Measurements from ENCODE around the gene RNF32. TPM values are rescaled to one million over a fixed set of nuclear protein-coding genes. Genes with fewer than 3 reads are reported as not detected.
"Not testable (repeated sequence)": the region's sequence is repeated elsewhere in the genome, so short reads cannot be mapped to it uniquely, and the experiment has no call there.

The RNF32 gene
- polyA plus RNA-seq, 4 donors: 1.1 to 5.1 (median 1.4) TPM

GRCh38 chr7:156618078-156618779 lies 22.3 kb upstream of the RNF32 start:
- DNase-seq (no peak), FAIRE-seq (no peak)

DNA sequence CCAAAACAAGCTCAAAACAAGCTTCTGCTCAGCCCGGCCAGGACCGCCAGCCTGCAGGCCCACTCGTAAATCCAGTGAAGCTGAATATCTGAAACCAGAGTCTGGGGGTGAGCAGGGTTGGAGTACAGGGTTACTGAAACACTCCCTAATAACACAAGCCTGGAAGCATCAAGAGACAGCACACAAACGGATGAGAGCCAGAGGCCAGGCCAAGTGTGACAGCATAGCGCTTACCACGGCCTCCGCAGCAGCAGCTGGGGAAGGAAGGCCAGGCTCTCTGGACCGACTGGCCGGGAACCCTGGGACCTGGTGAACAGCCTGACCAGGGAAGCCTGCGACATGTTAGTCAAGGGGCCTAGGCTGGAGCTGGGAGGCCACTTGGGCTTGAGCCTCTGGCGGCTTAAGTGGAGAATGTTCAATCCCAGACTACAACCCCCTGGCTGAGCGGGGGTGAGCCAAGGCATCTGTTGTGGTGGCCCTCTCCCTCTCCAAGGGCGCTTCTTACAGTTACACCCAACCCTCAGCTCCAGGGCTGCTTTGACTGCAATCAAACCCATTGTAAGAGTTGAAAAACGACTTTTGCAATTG lies 21.7 kb upstream of the RNF32 start:
- H3K27me3 ChIP-seq (ENCODE audit: control insufficient read depth in 3 of 3, insufficient read depth in 3 of 3, low read length in 3 of 3): peaks cover 0 to 5% (median 0%) of the 10 kb centered on the region in 3 donors
- peaks cover 0 to 29% (median 3%) of the 10 kb centered on the region in 3 donors for H3K4me1 ChIP-seq (ENCODE audit: control insufficient read depth in 3 of 3, insufficient read depth in 2 of 3, low read depth in 1 of 3, low read length in 2 of 3)
- H3K27ac ChIP-seq (ENCODE audit: low read depth in 1 of 3, low read length in 2 of 3): no peak overlapping the region
- DNase-seq: no peak
- no peak overlapping the region for H3K4me3 ChIP-seq (ENCODE audit: low read depth in 1 of 3, low read length in 3 of 3)
- FAIRE-seq: no peak
- WGBS, 3 donors: 85 to 95% (median 92%) methylated on average over 14 of the region's 14 CpGs
- no peaks in the 10 kb centered on the region for H3K9me3 ChIP-seq (ENCODE audit: control insufficient read depth in 2 of 2, insufficient read depth in 1 of 2, low read depth in 1 of 2, low read length in 1 of 2)
- H3K36me3 ChIP-seq (ENCODE audit: control insufficient read depth in 3 of 3, insufficient read depth in 2 of 3, low read depth in 1 of 3, low read length in 3 of 3): no peaks in the 10 kb centered on the region

More at GRCh38 chr7:156618078-156618779, 22.3 kb upstream of the RNF32 start:
- Histone ChIP-seq H3K9me3 (ENCODE audit: control insufficient read depth in 2 of 2, insufficient read depth in 1 of 2, low read depth in 1 of 2, low read length in 1 of 2) (no peaks in the 10 kb centered on the region), H3K36me3 (ENCODE audit: control insufficient read depth in 3 of 3, insufficient read depth in 2 of 3, low read depth in 1 of 3, low read length in 3 of 3) (no peaks in the 10 kb centered on the region), H3K27me3 (ENCODE audit: control insufficient read depth in 3 of 3, insufficient read depth in 3 of 3, low read length in 3 of 3) (peaks cover 0 to 5% (median 0%) of the 10 kb centered on the region in 3 donors), H3K4me3 (ENCODE audit: low read depth in 1 of 3, low read length in 3 of 3) (no peak overlapping the region), H3K4me1 (ENCODE audit: control insufficient read depth in 3 of 3, insufficient read depth in 2 of 3, low read depth in 1 of 3, low read length in 2 of 3) (peaks cover 0 to 34% (median 5%) of the 10 kb centered on the region in 3 donors), H3K27ac (ENCODE audit: low read depth in 1 of 3, low read length in 2 of 3) (no peak overlapping the region)
- 90 to 97% (median 95%) methylated on average over 18 of the region's 18 CpGs for WGBS, 3 donors

- not testable (repeated sequence) for H3K27me3 ChIP-seq (ENCODE audit: control insufficient read depth in 3 of 3, insufficient read depth in 3 of 3, low read length in 3 of 3); FAIRE-seq; H3K36me3 ChIP-seq (ENCODE audit: control insufficient read depth in 3 of 3, insufficient read depth in 2 of 3, low read depth in 1 of 3, low read length in 3 of 3); H3K27ac ChIP-seq (ENCODE audit: low read depth in 1 of 3, low read length in 2 of 3); H3K4me3 ChIP-seq (ENCODE audit: low read depth in 1 of 3, low read length in 3 of 3); DNase-seq; H3K9me3 ChIP-seq (ENCODE audit: control insufficient read depth in 2 of 2, insufficient read depth in 1 of 2, low read depth in 1 of 2, low read length in 1 of 2)
- WGBS, 3 donors: 78 to 87% (median 80%) methylated on average over 13 of the region's 13 CpGs
- peaks cover 0 to 21% (median 3%) of the 10 kb centered on the region in 3 donors for H3K4me1 ChIP-seq (ENCODE audit: control insufficient read depth in 3 of 3, insufficient read depth in 2 of 3, low read depth in 1 of 3, low read length in 2 of 3)
These were observed 20.9 kb upstream of the RNF32 start for GRCh38 chr7:156619488-156620290.

- WGBS, 3 donors: 64 to 76% (median 70%) methylated on average over 3 of the region's 3 CpGs
- no peak overlapping the region for H3K27ac ChIP-seq (ENCODE audit: low read depth in 1 of 3, low read length in 2 of 3)
- peaks cover 0 to 20% (median 3%) of the 10 kb centered on the region in 3 donors for H3K4me1 ChIP-seq (ENCODE audit: control insufficient read depth in 3 of 3, insufficient read depth in 2 of 3, low read depth in 1 of 3, low read length in 2 of 3)
- H3K27me3 ChIP-seq (ENCODE audit: control insufficient read depth in 3 of 3, insufficient read depth in 3 of 3, low read length in 3 of 3): peaks cover 0 to 5% (median 0%) of the 10 kb centered on the region in 3 donors
- H3K36me3 ChIP-seq (ENCODE audit: control insufficient read depth in 3 of 3, insufficient read depth in 2 of 3, low read depth in 1 of 3, low read length in 3 of 3): no peaks in the 10 kb centered on the region
- no peak overlapping the region for H3K4me3 ChIP-seq (ENCODE audit: low read depth in 1 of 3, low read length in 3 of 3)
- no peak for FAIRE-seq
- DNase-seq: no peak
- no peaks in the 10 kb centered on the region for H3K9me3 ChIP-seq (ENCODE audit: control insufficient read depth in 2 of 2, insufficient read depth in 1 of 2, low read depth in 1 of 2, low read length in 1 of 2)
These were observed 20.3 kb upstream of the RNF32 start for GRCh38 chr7:156620291-156620675.

DNA sequence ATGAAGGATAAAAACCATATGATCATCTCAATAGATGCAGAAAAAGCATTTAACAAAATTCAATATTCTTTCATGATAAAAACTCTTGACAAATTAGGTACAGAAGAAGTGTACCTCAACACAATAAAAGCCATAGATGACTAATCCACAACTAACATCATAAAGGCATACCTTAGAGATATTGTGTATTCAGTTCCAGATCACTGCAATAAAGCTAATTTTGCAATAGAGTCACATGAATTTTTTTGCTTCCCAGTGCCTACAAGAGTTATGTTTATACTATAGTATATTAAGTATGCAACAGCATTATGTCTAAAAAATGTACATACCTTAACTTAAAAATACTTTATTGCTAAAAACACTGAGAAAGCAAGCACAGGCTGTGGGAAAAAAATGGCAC lies 18.9 kb upstream of the RNF32 start:
- DNase-seq: peak in 1 of 2 donors; percentile 56
- FAIRE-seq: no peak
- no peaks in the 10 kb centered on the region for H3K9me3 ChIP-seq (ENCODE audit: control insufficient read depth in 2 of 2, insufficient read depth in 1 of 2, low read depth in 1 of 2, low read length in 1 of 2)
- H3K4me1 ChIP-seq (ENCODE audit: control insufficient read depth in 3 of 3, insufficient read depth in 2 of 3, low read depth in 1 of 3, low read length in 2 of 3): peaks cover 0 to 14% (median 0%) of the 10 kb centered on the region in 3 donors
- H3K4me3 ChIP-seq (ENCODE audit: low read depth in 1 of 3, low read length in 3 of 3): no peak overlapping the region
- H3K27me3 ChIP-seq (ENCODE audit: control insufficient read depth in 3 of 3, insufficient read depth in 3 of 3, low read length in 3 of 3): peaks cover 0 to 5% (median 0%) of the 10 kb centered on the region in 3 donors
- no peaks in the 10 kb centered on the region for H3K36me3 ChIP-seq (ENCODE audit: control insufficient read depth in 3 of 3, insufficient read depth in 2 of 3, low read depth in 1 of 3, low read length in 3 of 3)
- peak overlapping the region in 1 of 3 donors; percentile 34 for H3K27ac ChIP-seq (ENCODE audit: low read depth in 1 of 3, low read length in 2 of 3)

- no peak for FAIRE-seq
- 71 to 87% (median 81%) methylated on average over 2 of the region's 2 CpGs for WGBS, 3 donors
- no peak overlapping the region for H3K27ac ChIP-seq (ENCODE audit: low read depth in 1 of 3, low read length in 2 of 3)
These were observed 15.0 kb upstream of the RNF32 start for GRCh38 chr7:156625580-156625979.

GRCh38 chr7:156626220-156626895 lies 14.2 kb upstream of the RNF32 start:
- no peak for DNase-seq

More at GRCh38 chr7:156625580-156625979, 15.0 kb upstream of the RNF32 start:
- Histone ChIP-seq H3K4me3 (ENCODE audit: low read depth in 1 of 3, low read length in 3 of 3) (no peak overlapping the region), H3K36me3 (ENCODE audit: control insufficient read depth in 3 of 3, insufficient read depth in 2 of 3, low read depth in 1 of 3, low read length in 3 of 3) (peaks cover 0 to 5% (median 0%) of the 10 kb centered on the region in 3 donors), H3K4me1 (ENCODE audit: control insufficient read depth in 3 of 3, insufficient read depth in 2 of 3, low read depth in 1 of 3, low read length in 2 of 3) (peaks cover 0 to 1% (median 0%) of the 10 kb centered on the region in 3 donors), H3K27me3 (ENCODE audit: control insufficient read depth in 3 of 3, insufficient read depth in 3 of 3, low read length in 3 of 3) (no peaks in the 10 kb centered on the region), H3K9me3 (ENCODE audit: control insufficient read depth in 2 of 2, insufficient read depth in 1 of 2, low read depth in 1 of 2, low read length in 1 of 2) (peaks cover 3 to 20% of the 10 kb centered on the region in 2 donors)
- no peak for DNase-seq

GRCh38 chr7:156628562-156628961 lies 12.0 kb upstream of the RNF32 start:
- Histone ChIP-seq H3K4me1 (ENCODE audit: control insufficient read depth in 3 of 3, insufficient read depth in 2 of 3, low read depth in 1 of 3, low read length in 2 of 3) (no peaks in the 10 kb centered on the region), H3K9me3 (ENCODE audit: control insufficient read depth in 2 of 2, insufficient read depth in 1 of 2, low read depth in 1 of 2, low read length in 1 of 2) (peaks cover 3 to 20% of the 10 kb centered on the region in 2 donors), H3K36me3 (ENCODE audit: control insufficient read depth in 3 of 3, insufficient read depth in 2 of 3, low read depth in 1 of 3, low read length in 3 of 3) (peaks cover 0 to 5% (median 0%) of the 10 kb centered on the region in 3 donors), H3K4me3 (ENCODE audit: low read depth in 1 of 3, low read length in 3 of 3) (no peak overlapping the region), H3K27ac (ENCODE audit: low read depth in 1 of 3, low read length in 2 of 3) (no peak overlapping the region), H3K27me3 (ENCODE audit: control insufficient read depth in 3 of 3, insufficient read depth in 3 of 3, low read length in 3 of 3) (no peaks in the 10 kb centered on the region)
- DNase-seq (no peak), FAIRE-seq (no peak)

More at GRCh38 chr7:156626220-156626895, 14.2 kb upstream of the RNF32 start:
- Histone ChIP-seq H3K36me3 (ENCODE audit: control insufficient read depth in 3 of 3, insufficient read depth in 2 of 3, low read depth in 1 of 3, low read length in 3 of 3) (peaks cover 0 to 5% (median 0%) of the 10 kb centered on the region in 3 donors), H3K27me3 (ENCODE audit: control insufficient read depth in 3 of 3, insufficient read depth in 3 of 3, low read length in 3 of 3) (no peaks in the 10 kb centered on the region), H3K9me3 (ENCODE audit: control insufficient read depth in 2 of 2, insufficient read depth in 1 of 2, low read depth in 1 of 2, low read length in 1 of 2) (peaks cover 3 to 20% of the 10 kb centered on the region in 2 donors), H3K27ac (ENCODE audit: low read depth in 1 of 3, low read length in 2 of 3) (no peak overlapping the region), H3K4me3 (ENCODE audit: low read depth in 1 of 3, low read length in 3 of 3) (no peak overlapping the region), H3K4me1 (ENCODE audit: control insufficient read depth in 3 of 3, insufficient read depth in 2 of 3, low read depth in 1 of 3, low read length in 2 of 3) (no peaks in the 10 kb centered on the region)
- WGBS, 3 donors: 87 to 91% (median 88%) methylated on average over 7 of the region's 7 CpGs
- FAIRE-seq: no peak
